ENCODE measurements around the gene B9D1. TPM values are rescaled to one million over a fixed set of nuclear protein-coding genes. Genes with fewer than 3 reads are reported as not detected.

Gene B9D1
- total RNA-seq, 1 experiment from 2014 or later = 48.0 TPM

DNA sequence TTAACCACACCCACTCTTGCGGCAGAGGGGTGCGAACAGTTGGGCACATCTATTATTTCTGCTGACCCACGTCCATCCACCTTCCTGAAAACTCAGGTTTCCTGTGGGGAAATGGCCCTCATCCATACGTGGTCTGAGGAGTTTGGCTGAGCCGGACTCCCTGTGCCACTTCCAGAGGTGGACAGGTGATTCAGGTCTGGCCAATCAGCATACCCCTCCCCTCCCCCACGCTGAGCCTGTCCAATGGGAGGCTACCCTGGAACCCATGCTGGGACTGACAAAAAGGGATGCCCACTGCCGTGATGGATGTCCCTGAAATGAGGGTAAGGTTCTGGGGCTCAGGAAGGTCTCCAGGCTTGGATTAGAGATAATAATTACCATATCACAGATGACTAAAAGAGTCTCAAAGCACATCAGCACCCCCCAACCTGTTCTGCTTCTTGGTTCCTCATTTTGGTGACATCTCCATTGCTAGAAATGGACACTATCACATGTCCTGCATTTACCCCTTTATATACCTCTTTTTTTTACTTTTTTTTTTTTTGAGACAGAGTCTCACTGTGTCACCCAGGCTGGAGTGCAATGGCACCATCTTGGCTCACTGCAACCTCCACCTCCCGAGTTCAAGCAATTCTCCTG lies 10.5 kb upstream of the B9D1 start:
- Histone ChIP-seq H3K9me3 (ENCODE audit: low read length) (no peaks in the 10 kb centered on the region), H2AFZ (ENCODE audit: low read length) (no peak overlapping the region), H3K36me3 (ENCODE audit: low read depth, low read length) (no peaks in the 10 kb centered on the region), H3K4me1 (ENCODE audit: insufficient read depth, low read length) (peaks cover 11% of the 10 kb centered on the region; the same call in 1 of the 2 replicates), H3K79me2 (ENCODE audit: low read length) (peaks cover 9% of the 10 kb centered on the region; the same call in 1 of the 2 replicates), H3K4me3 (ENCODE audit: low read length) (no peak overlapping the region), H3K27me3 (ENCODE audit: low read length) (no peaks in the 10 kb centered on the region), H3K9me2 (replicated peaks; ENCODE audit: low read length) (no peaks in the 10 kb centered on the region), H3K4me2 (ENCODE audit: low read length) (no peak overlapping the region), H3K27ac (ENCODE audit: low read length) (no peak overlapping the region), H3K9ac (ENCODE audit: low read length) (no peak overlapping the region), H3F3A (ENCODE audit: low read length, unreplicated experiment) (no peaks in the 10 kb centered on the region), H4K20me1 (ENCODE audit: low read length) (no peaks in the 10 kb centered on the region)
- POLR2A ChIA-PET (ENCODE audit: unreplicated experiment) = no interaction called here
- CTCF ChIA-PET = no interaction called here
- ATAC-seq (no peak), DNase-seq (no peak)
- intact Hi-C loops (cut with micrococcal nuclease) = no loop called here
- no TSS peak for BruUV-seq (replicated peaks)
- TF ChIP-seq, protein P1, sequence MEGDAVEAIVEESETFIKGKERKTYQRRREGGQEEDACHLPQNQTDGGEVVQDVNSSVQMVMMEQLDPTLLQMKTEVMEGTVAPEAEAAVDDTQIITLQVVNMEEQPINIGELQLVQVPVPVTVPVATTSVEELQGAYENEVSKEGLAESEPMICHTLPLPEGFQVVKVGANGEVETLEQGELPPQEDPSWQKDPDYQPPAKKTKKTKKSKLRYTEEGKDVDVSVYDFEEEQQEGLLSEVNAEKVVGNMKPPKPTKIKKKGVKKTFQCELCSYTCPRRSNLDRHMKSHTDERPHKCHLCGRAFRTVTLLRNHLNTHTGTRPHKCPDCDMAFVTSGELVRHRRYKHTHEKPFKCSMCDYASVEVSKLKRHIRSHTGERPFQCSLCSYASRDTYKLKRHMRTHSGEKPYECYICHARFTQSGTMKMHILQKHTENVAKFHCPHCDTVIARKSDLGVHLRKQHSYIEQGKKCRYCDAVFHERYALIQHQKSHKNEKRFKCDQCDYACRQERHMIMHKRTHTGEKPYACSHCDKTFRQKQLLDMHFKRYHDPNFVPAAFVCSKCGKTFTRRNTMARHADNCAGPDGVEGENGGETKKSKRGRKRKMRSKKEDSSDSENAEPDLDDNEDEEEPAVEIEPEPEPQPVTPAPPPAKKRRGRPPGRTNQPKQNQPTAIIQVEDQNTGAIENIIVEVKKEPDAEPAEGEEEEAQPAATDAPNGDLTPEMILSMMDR (conservative IDR thresholded peaks at IDR 0.05; ENCODE audit: low read depth, low read length) = no peak
- TF ChIP-seq EZH2 (IDR thresholded peaks at IDR 0.05; ENCODE audit: low read length, unreplicated experiment) (no peak), EZH2phosphoT487 (IDR thresholded peaks at IDR 0.05; ENCODE audit: borderline replicate concordance, low read length) (no peak)

DNA sequence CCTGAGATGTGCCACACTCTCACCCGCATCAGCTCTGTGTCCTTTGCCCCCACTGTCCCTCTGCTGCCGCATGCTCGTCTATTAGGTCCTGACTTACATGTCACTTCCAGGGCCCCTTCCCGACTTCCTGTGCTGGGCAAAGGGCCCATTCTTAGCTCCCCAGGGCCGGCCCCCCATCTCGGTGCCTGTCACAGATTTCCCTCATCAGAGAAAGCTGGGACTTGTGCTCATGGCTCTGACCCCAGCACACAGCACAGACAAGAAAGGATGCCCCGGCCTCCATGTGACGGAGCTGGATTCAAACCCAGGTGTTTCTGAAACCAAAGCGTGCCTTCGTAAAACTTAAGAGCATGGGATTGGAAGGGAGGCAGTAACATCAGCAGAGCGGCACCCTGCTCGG lies 9.9 kb upstream of the B9D1 start:
- Histone ChIP-seq H3K27me3 (ENCODE audit: low read length) (no peaks in the 10 kb centered on the region), H3K4me3 (ENCODE audit: low read length) (no peak overlapping the region), H3K36me3 (ENCODE audit: low read depth, low read length) (no peaks in the 10 kb centered on the region), H2AFZ (ENCODE audit: low read length) (no peak overlapping the region), H3F3A (ENCODE audit: low read length, unreplicated experiment) (no peaks in the 10 kb centered on the region), H3K9me3 (ENCODE audit: low read length) (no peaks in the 10 kb centered on the region), H3K27ac (ENCODE audit: low read length) (no peak overlapping the region), H4K20me1 (ENCODE audit: low read length) (no peaks in the 10 kb centered on the region), H3K79me2 (ENCODE audit: low read length) (peaks cover 9% of the 10 kb centered on the region; the same call in 1 of the 2 replicates), H3K4me1 (ENCODE audit: insufficient read depth, low read length) (peaks cover 11% of the 10 kb centered on the region; the same call in 1 of the 2 replicates), H3K9me2 (replicated peaks; ENCODE audit: low read length) (no peaks in the 10 kb centered on the region), H3K9ac (ENCODE audit: low read length) (no peak overlapping the region), H3K4me2 (ENCODE audit: low read length) (no peak overlapping the region)
- ChIA-PET POLR2A (ENCODE audit: unreplicated experiment) (no interaction called here), CTCF (no interaction called here)
- intact Hi-C loops (cut with micrococcal nuclease) = no loop called here
- DNase-seq = no peak
- BruUV-seq (replicated peaks) = no TSS peak
- ATAC-seq = no peak
- TF ChIP-seq EZH2phosphoT487 (IDR thresholded peaks at IDR 0.05; ENCODE audit: borderline replicate concordance, low read length) (no peak), EZH2 (IDR thresholded peaks at IDR 0.05; ENCODE audit: low read length, unreplicated experiment) (no peak)
- TF ChIP-seq, protein P1 (conservative IDR thresholded peaks at IDR 0.05; ENCODE audit: low read depth, low read length) = no peak

DNA sequence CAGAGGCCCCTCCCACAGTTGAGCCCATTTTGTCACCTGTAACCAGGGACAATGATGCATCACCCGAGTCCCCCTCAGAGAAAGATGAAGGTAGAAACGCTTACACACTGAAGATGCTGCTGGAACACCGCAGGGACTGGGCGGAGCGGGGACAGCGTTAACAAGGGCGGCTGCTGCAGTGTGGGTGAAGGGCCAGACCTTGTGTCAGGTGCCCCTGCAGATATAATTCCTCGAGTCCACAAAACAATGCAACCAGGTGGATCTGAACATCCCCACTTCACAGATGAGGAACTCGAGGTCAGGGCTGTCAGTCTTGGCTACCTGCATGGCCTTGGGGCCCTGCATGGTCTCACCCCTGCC lies 9.5 kb upstream of the B9D1 start:
- H3K4me2 ChIP-seq (ENCODE audit: low read length) = no peak overlapping the region
- no peaks in the 10 kb centered on the region for H3K27me3 ChIP-seq (ENCODE audit: low read length)
- no peak overlapping the region for H3K9ac ChIP-seq (ENCODE audit: low read length)
- ChIA-PET POLR2A (ENCODE audit: unreplicated experiment) (no interaction called here), CTCF (no interaction called here)
- ATAC-seq (no peak), DNase-seq (no peak)
- H4K20me1 ChIP-seq (ENCODE audit: low read length) = no peaks in the 10 kb centered on the region
- peaks cover 9% of the 10 kb centered on the region; the same call in 1 of the 2 replicates for H3K79me2 ChIP-seq (ENCODE audit: low read length)
- H3K4me3 ChIP-seq (ENCODE audit: low read length) = no peak overlapping the region
- peaks cover 9% of the 10 kb centered on the region; the same call in 1 of the 2 replicates for H3K4me1 ChIP-seq (ENCODE audit: insufficient read depth, low read length)
- no peaks in the 10 kb centered on the region for H3F3A ChIP-seq (ENCODE audit: low read length, unreplicated experiment)
- no TSS peak for BruUV-seq (replicated peaks)
- TF ChIP-seq EZH2phosphoT487 (IDR thresholded peaks at IDR 0.05; ENCODE audit: borderline replicate concordance, low read length) = no peak
- TF ChIP-seq, protein P1 (conservative IDR thresholded peaks at IDR 0.05; ENCODE audit: low read depth, low read length) = no peak
- no peak for TF ChIP-seq EZH2 (IDR thresholded peaks at IDR 0.05; ENCODE audit: low read length, unreplicated experiment)
- no peak overlapping the region for H3K27ac ChIP-seq (ENCODE audit: low read length)
- no peaks in the 10 kb centered on the region for H3K36me3 ChIP-seq (ENCODE audit: low read depth, low read length)
- no peak overlapping the region for H2AFZ ChIP-seq (ENCODE audit: low read length)
- no peaks in the 10 kb centered on the region for H3K9me3 ChIP-seq (ENCODE audit: low read length)
- H3K9me2 ChIP-seq (replicated peaks; ENCODE audit: low read length) = no peaks in the 10 kb centered on the region
- intact Hi-C loops (cut with micrococcal nuclease) = no loop called here

Data from PC-3 (cell line).